ENCODE measurements around the gene SUSD2.

DNA sequence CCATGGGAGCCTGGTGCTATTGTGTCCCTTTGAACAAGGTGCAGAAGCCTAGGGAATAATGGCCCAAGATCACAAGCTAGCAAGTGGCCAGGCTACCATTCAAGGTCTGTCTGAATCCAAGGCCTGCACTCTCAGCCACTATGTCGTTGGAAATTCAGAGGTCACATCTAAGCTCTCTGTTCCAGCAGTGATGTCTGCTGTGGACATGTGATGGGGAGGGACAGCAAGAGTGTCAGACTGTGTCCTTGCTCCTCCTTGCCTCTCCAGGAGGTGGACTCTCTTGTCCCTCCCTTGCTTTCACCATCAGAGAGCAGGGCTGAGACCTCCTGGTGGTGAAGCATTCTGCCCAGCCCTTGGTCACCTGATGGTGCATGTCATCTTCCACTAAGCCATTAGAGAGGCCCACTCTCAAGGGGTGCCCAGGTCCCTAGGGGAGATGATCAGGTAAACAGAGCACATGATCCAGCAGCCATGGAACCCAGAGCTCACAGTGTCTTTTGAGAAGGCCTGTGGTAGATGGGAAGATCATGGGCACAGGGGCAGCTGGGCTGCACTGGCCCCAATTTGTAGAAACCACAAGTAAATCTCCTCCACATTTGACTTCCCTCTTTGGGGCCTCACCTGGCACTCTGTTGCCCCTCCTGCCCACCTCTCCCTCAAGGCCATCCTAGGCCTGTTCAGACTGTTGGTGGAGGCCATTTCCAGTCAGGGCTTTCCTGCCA lies 37.1 kb upstream of the SUSD2 start:
- TF ChIP-seq POLR2AphosphoS5 (IDR thresholded peaks at IDR 0.05; ENCODE audit: low read depth, low read length) (no peak), EP300 (IDR thresholded peaks at IDR 0.05; ENCODE audit: borderline replicate concordance in 1 of 2, low read depth in 2 of 2, low read length in 2 of 2) (no peak), POLR2A (IDR thresholded peaks at IDR 0.05; ENCODE audit: control extremely low read depth in 1 of 2, low read depth in 2 of 2, low read length in 2 of 2) (no peak), GTF2F1 (IDR thresholded peaks at IDR 0.05; ENCODE audit: borderline replicate concordance, low read depth, low read length) (no peak), RXRA (IDR thresholded peaks at IDR 0.05; ENCODE audit: insufficient read depth, low read depth, low read length) (no peak), CEBPB (IDR thresholded peaks at IDR 0.05; ENCODE audit: low read depth, low read length) (no peak), TAF1 (IDR thresholded peaks at IDR 0.05; ENCODE audit: low read depth, low read length) (no peak), CHD2 (IDR thresholded peaks at IDR 0.05; ENCODE audit: low read length) (no peak), SIN3A (conservative IDR thresholded peaks at IDR 0.05 in 1 of 2, IDR thresholded peaks at IDR 0.05 in 1 of 2; ENCODE audit: low read depth in 1 of 2, low read length in 2 of 2) (no peak)
- TF ChIP-seq, protein P1, sequence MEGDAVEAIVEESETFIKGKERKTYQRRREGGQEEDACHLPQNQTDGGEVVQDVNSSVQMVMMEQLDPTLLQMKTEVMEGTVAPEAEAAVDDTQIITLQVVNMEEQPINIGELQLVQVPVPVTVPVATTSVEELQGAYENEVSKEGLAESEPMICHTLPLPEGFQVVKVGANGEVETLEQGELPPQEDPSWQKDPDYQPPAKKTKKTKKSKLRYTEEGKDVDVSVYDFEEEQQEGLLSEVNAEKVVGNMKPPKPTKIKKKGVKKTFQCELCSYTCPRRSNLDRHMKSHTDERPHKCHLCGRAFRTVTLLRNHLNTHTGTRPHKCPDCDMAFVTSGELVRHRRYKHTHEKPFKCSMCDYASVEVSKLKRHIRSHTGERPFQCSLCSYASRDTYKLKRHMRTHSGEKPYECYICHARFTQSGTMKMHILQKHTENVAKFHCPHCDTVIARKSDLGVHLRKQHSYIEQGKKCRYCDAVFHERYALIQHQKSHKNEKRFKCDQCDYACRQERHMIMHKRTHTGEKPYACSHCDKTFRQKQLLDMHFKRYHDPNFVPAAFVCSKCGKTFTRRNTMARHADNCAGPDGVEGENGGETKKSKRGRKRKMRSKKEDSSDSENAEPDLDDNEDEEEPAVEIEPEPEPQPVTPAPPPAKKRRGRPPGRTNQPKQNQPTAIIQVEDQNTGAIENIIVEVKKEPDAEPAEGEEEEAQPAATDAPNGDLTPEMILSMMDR (IDR thresholded peaks at IDR 0.05; ENCODE audit: control extremely low read depth in 1 of 3, insufficient read depth in 1 of 3, low read depth in 1 of 3, low read length in 3 of 3), result no peak
